Measurements from ENCODE around the gene RRAS2.

- TF ChIP-seq CTCF (IDR thresholded peaks at IDR 0.05) (no peak), POLR2A (IDR thresholded peaks at IDR 0.05) (no peak)
Observed at GRCh38 chr11:14358729-14359439, at the start of gene RRAS2.
